Natural killer cell (primary cell): ENCODE results near the gene CNRIP1. TPM values are rescaled to one million over a fixed set of nuclear protein-coding genes. Genes with fewer than 3 reads are reported as not detected.

Source experiments
- ATAC-seq, 3 donors: fragments of 150-1000 bp in 2 of 3; fragments of 200-7000 bp in 1 of 3; cut with Tn5 transposase; 1 replicate in 1 of 3; 2 replicates in 2 of 3; pipeline ENCODE4 v1.10.0; 2021; ENCODE audit warnings: mild to moderate bottlenecking in 2 of 3, moderate library complexity in 2 of 3
- DNase-seq, 2 donors: peaks; one replicate each; pipeline versions ENCODE4 v3.0.0 to v3.0.0-alpha.2; 2013 to 2021; ENCODE audit warnings: mixed read lengths in 1 of 2
- H3K27ac ChIP-seq: one replicate; pipeline ENCODE4 v1.5.1; 2013; ENCODE audit warnings: mild to moderate bottlenecking, low read length
- H3K27me3 ChIP-seq: one replicate; pipeline ENCODE4 v1.6.1; 2013; ENCODE audit warnings: low read length; ENCODE audit not compliant: control insufficient read depth, insufficient read depth
- H3K36me3 ChIP-seq: one replicate; pipeline ENCODE4 v1.6.1; 2013; ENCODE audit warnings: low read length; ENCODE audit not compliant: control insufficient read depth, insufficient read depth
- H3K4me1 ChIP-seq: one replicate; pipeline ENCODE4 v1.6.1; 2013; ENCODE audit warnings: low read length; ENCODE audit not compliant: control insufficient read depth, insufficient read depth
- H3K4me3 ChIP-seq: one replicate; pipeline ENCODE4 v1.5.1; 2013; ENCODE audit warnings: low read length
- H3K9me3 ChIP-seq: one replicate; pipeline ENCODE4 v1.6.1; 2013; ENCODE audit warnings: low read length; ENCODE audit not compliant: control insufficient read depth, insufficient read depth
- H3K27ac Mint-ChIP-seq, 2 donors: one replicate each; pipeline ENCODE4 v1.8.0; 2022; ENCODE audit warnings: mild to moderate bottlenecking in 2 of 2, mixed read lengths in 2 of 2, moderate library complexity in 1 of 2
- H3K27me3 Mint-ChIP-seq, 2 donors: one replicate each; pipeline ENCODE4 v1.8.0; 2022; ENCODE audit warnings: low read depth in 2 of 2, mixed read lengths in 2 of 2
- H3K36me3 Mint-ChIP-seq: one replicate; pipeline ENCODE4 v1.8.0; 2022; ENCODE audit warnings: mixed read lengths
- H3K4me1 Mint-ChIP-seq, 2 donors: one replicate each; pipeline ENCODE4 v1.8.0; 2022; ENCODE audit warnings: mixed read lengths in 2 of 2
- H3K4me3 Mint-ChIP-seq: one replicate; pipeline ENCODE4 v1.8.0; 2022; ENCODE audit warnings: mild to moderate bottlenecking, moderate library complexity, mixed read lengths
- H3K9me3 Mint-ChIP-seq, 2 donors: one replicate each; pipeline ENCODE4 v1.8.0; 2022; ENCODE audit warnings: mixed read lengths in 2 of 2
- WGBS: methylation state at CpG from one replicate; pipeline ENCODE4 v1.1.7; 2013; ENCODE audit warnings: missing lambda C conversion rate; ENCODE audit not compliant: insufficient coverage; 5-methylcytosine and 5-hydroxymethylcytosine counted together
- intact Hi-C: fragments of 100-400 bp; cut with micrococcal nuclease; formaldehyde crosslinking; loops from one replicate; pipeline ENCODE4 v1.14.2; 2022
- total RNA-seq, 4 donors: library from RNA; stranded (reverse); fragments of 120-200 nt in 1 of 4; gene quantifications; one replicate each; pipeline versions ENCODE4 v1.2.3 to v1.2.4, GENCODE V29; 2013 to 2022
- TF ChIP-seq, protein P1 (sequence below): fragments of 200-600 bp; IDR thresholded peaks from one replicate; pipeline ENCODE4 v1.8.0; 2022; ENCODE audit warnings: antibody characterized with exemption

Gene CNRIP1
- total RNA-seq, 3 donors from 2014 or later (not counting 1 experiment from before 2014, with no cell fraction given), result 0.39 to 0.98 TPM; not detected in 1

GRCh38 chr2:68292108-68292710, 27.5 kb downstream of the CNRIP1 start:
- peak in 2 of 3 donors; percentile 54 to 60 for ATAC-seq
- Mint-ChIP-seq H3K27ac (no peak overlapping the region), H3K27me3 (peaks cover 2 to 10% of the 10 kb centered on the region in 2 donors), H3K36me3 (no peaks in the 10 kb centered on the region), H3K4me1 (peaks cover 9 to 10% of the 10 kb centered on the region in 2 donors), H3K4me3 (no peak overlapping the region), H3K9me3 (no peaks in the 10 kb centered on the region)
- DNase-seq, result peak in 1 of 2 donors; percentile 55
- TF ChIP-seq, protein P1, sequence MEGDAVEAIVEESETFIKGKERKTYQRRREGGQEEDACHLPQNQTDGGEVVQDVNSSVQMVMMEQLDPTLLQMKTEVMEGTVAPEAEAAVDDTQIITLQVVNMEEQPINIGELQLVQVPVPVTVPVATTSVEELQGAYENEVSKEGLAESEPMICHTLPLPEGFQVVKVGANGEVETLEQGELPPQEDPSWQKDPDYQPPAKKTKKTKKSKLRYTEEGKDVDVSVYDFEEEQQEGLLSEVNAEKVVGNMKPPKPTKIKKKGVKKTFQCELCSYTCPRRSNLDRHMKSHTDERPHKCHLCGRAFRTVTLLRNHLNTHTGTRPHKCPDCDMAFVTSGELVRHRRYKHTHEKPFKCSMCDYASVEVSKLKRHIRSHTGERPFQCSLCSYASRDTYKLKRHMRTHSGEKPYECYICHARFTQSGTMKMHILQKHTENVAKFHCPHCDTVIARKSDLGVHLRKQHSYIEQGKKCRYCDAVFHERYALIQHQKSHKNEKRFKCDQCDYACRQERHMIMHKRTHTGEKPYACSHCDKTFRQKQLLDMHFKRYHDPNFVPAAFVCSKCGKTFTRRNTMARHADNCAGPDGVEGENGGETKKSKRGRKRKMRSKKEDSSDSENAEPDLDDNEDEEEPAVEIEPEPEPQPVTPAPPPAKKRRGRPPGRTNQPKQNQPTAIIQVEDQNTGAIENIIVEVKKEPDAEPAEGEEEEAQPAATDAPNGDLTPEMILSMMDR, result peak; percentile 64
- Histone ChIP-seq H3K36me3 (no peaks in the 10 kb centered on the region), H3K4me3 (no peak overlapping the region), H3K27me3 (no peaks in the 10 kb centered on the region), H3K27ac (no peak overlapping the region), H3K4me1 (no peaks in the 10 kb centered on the region), H3K9me3 (no peaks in the 10 kb centered on the region)
- no CpG with 5 or more reads among the region's 3 CpGs for WGBS
- intact Hi-C loops, result no loop called here

DNA sequence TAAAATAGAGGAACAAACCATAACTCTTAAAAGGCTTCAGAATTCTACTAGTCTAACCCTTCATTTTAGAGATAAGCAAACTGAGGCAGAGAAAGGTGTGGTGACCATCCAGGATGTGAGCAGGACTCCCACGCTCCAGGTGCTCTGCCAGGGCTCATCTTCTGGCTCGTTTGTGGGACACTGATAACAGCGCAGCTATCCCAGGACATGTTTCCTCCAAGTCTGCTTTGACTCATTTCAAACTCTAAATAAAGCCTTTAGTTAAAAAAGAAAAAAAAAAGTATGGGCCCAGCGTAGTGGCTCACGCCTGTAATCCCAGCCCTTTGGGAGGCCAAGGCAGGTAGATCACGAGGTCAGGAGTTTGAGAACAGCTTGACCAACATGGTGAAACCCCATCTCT, 28.4 kb downstream of the CNRIP1 start:
- no peak overlapping the region for H3K4me3 ChIP-seq
- no peaks in the 10 kb centered on the region for H3K27me3 ChIP-seq
- Mint-ChIP-seq H3K27ac (no peak overlapping the region), H3K4me3 (no peak overlapping the region), H3K36me3 (no peaks in the 10 kb centered on the region), H3K27me3 (peaks cover 2 to 10% of the 10 kb centered on the region in 2 donors), H3K9me3 (no peaks in the 10 kb centered on the region), H3K4me1 (peaks cover 9 to 10% of the 10 kb centered on the region in 2 donors)
- DNase-seq (no peak), ATAC-seq (no peak)
- intact Hi-C loops, result no loop called here
- TF ChIP-seq, protein P1, result no peak
- no peaks in the 10 kb centered on the region for H3K4me1 ChIP-seq
- H3K27ac ChIP-seq, result no peak overlapping the region
- no peaks in the 10 kb centered on the region for H3K9me3 ChIP-seq
- WGBS, result 83% methylated on average over 6 of the region's 6 CpGs
- H3K36me3 ChIP-seq, result no peaks in the 10 kb centered on the region

GRCh38 chr2:68290901-68291300, 28.8 kb downstream of the CNRIP1 start:
- 52% methylated on average over 5 of the region's 5 CpGs for WGBS
- peaks cover 9 to 10% of the 10 kb centered on the region in 2 donors for H3K4me1 Mint-ChIP-seq
- H3K36me3 Mint-ChIP-seq, result no peaks in the 10 kb centered on the region
- no peaks in the 10 kb centered on the region for H3K9me3 ChIP-seq
- H3K27ac Mint-ChIP-seq, result no peak overlapping the region
- TF ChIP-seq, protein P1, result no peak
- H3K4me3 ChIP-seq, result no peak overlapping the region
- no peaks in the 10 kb centered on the region for H3K4me1 ChIP-seq
- ATAC-seq (no peak), DNase-seq (no peak)
- no peaks in the 10 kb centered on the region for H3K36me3 ChIP-seq
- H3K4me3 Mint-ChIP-seq, result no peak overlapping the region
- H3K27me3 Mint-ChIP-seq, result peaks cover 2 to 10% of the 10 kb centered on the region in 2 donors
- no peak overlapping the region for H3K27ac ChIP-seq
- intact Hi-C loops, result no loop called here
- no peaks in the 10 kb centered on the region for H3K27me3 ChIP-seq
- H3K9me3 Mint-ChIP-seq, result no peaks in the 10 kb centered on the region
